PC-9 (cell line): ENCODE measurements around the gene GNAS. TPM values are rescaled to one million over a fixed set of nuclear protein-coding genes. Genes with fewer than 3 reads are reported as not detected.

ENCODE experiments used
- BruUV-seq: library from RNA; stranded (reverse); fragments of 400-500 nt; replicated peaks from 2 replicates; lab custom pipeline; 2021; lab: Mats Ljungman, UMichigan
- CTCF ChIA-PET: fragments of 300-600 bp; sonication (Branson Sonifier 250); formaldehyde crosslinking; loops from one replicate; lab custom pipeline; 2022; ENCODE audit warnings: antibody characterized with exemption; lab: Charles Lee
- POLR2A ChIA-PET: fragments of 300-600 bp; sonication (Branson Sonifier 250); formaldehyde crosslinking; loops from one replicate; lab custom pipeline; 2022; ENCODE audit warnings: antibody characterized with exemption; ENCODE audit not compliant: unreplicated experiment; lab: Charles Lee
- DNase-seq, 2 experiments: peaks; one replicate each; pipeline versions ENCODE4 v3.0.0 to v3.0.0-alpha.2; 2015 to 2022; ENCODE audit warnings: mixed read lengths in 1 of 2
- H2AFZ ChIP-seq: fragments of 200-600 bp; sonication (generic); 2 replicates; pipeline ENCODE4 v1.8.1; 2017; ENCODE audit warnings: antibody characterized with exemption
- H3F3A ChIP-seq: fragments of 200-600 bp; sonication (generic); 2 replicates; pipeline ENCODE4 v1.8.1; 2017; ENCODE audit warnings: antibody characterized with exemption, mild to moderate bottlenecking, low read depth; ENCODE audit not compliant: insufficient read depth
- H3K27ac ChIP-seq: fragments of 200-600 bp; sonication (generic); 2 replicates; pipeline ENCODE4 v1.6.1; 2016; ENCODE audit warnings: mixed run types
- H3K27me3 ChIP-seq: fragments of 200-600 bp; sonication (generic); 2 replicates; pipeline ENCODE4 v1.6.1; 2016; ENCODE audit warnings: low read depth, mixed run types; ENCODE audit not compliant: insufficient read depth
- H3K36me3 ChIP-seq: fragments of 200-600 bp; sonication (generic); 2 replicates; pipeline ENCODE4 v1.6.1; 2016; ENCODE audit warnings: low read depth, mixed run types
- H3K4me1 ChIP-seq: fragments of 200-600 bp; sonication (generic); replicated peaks from 2 replicates; pipeline ENCODE4 v1.6.1; 2016; ENCODE audit warnings: mixed run types; ENCODE audit not compliant: insufficient read depth
- H3K4me2 ChIP-seq: fragments of 200-600 bp; sonication (generic); 2 replicates; pipeline ENCODE4 v1.6.1; 2017; ENCODE audit warnings: mixed run types
- H3K4me3 ChIP-seq: fragments of 200-600 bp; sonication (generic); 2 replicates; pipeline ENCODE4 v1.6.1; 2016; ENCODE audit warnings: mixed run types
- H3K79me2 ChIP-seq: fragments of 200-600 bp; sonication (generic); 2 replicates; pipeline ENCODE4 v1.6.1; 2017; ENCODE audit warnings: low read depth, mixed run types
- H3K9me2 ChIP-seq: fragments of 200-600 bp; sonication (generic); 2 replicates; pipeline ENCODE4 v1.8.1; 2017; ENCODE audit warnings: mild to moderate bottlenecking; ENCODE audit not compliant: insufficient read depth
- H3K9me3 ChIP-seq: fragments of 200-600 bp; sonication (generic); 2 replicates; pipeline ENCODE4 v1.8.1; 2016; ENCODE audit warnings: low read depth; ENCODE audit not compliant: insufficient read depth
- H4K20me1 ChIP-seq: fragments of 200-600 bp; sonication (generic); 2 replicates; pipeline ENCODE4 v1.8.1; 2017; ENCODE audit not compliant: insufficient read depth
- EZH2 ChIP-seq: fragments of 200-600 bp; sonication (generic); IDR thresholded peaks from 2 replicates; pipeline ENCODE4 v1.8.0; 2017; ENCODE audit warnings: antibody characterized with exemption, low read depth
- intact Hi-C: fragments of 100-400 bp; cut with micrococcal nuclease; formaldehyde crosslinking; loops from one replicate; pipeline ENCODE4 v1.10.0; 2022; ENCODE audit not compliant: unreplicated experiment
- total RNA-seq: library from RNA; stranded (reverse); gene quantifications from 2 replicates; pipeline ENCODE4 v1.2.3, GENCODE V29; 2021
- TF ChIP-seq, protein P1 (sequence below): fragments of 200-600 bp; sonication (generic); conservative IDR thresholded peaks from 2 replicates; pipeline ENCODE4 v1.6.1; 2017; ENCODE audit warnings: mixed run types, antibody characterized with exemption, mild to moderate bottlenecking, moderate library complexity

Gene GNAS
- total RNA-seq, 1 experiment from 2014 or later = 929 TPM

DNA sequence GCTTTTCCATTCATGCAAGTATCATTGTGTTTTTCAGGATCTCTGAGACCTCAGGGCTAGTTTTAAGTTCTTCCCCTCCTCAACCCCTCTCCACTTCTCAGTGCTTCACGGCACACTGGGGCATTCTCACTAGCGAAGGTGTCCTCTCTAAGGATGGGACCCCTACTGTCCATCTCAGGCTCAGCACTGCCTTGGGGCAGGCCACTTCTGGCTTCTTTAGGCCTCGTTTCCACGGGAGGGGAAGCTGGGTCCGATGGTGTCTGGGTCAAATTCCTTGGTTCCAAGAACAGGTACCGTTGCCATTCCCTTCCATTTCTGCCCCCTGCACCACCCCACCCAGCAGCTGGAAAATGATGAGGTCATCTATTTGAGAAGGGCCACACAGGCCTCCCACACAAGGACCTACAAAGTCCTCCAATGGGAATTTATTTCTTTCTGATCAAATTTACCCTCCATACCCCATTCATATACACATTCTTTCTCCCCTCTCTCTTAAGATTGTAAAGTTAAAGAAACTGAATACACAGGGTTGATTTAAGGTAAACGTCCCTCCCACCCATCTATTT lies 17.2 kb downstream of the GNAS start:
- Histone ChIP-seq H3F3A (no peaks in the 10 kb centered on the region), H3K4me3 (no peak overlapping the region), H2AFZ (no peak overlapping the region), H4K20me1 (no peaks in the 10 kb centered on the region), H3K9me3 (no peaks in the 10 kb centered on the region), H3K36me3 (no peaks in the 10 kb centered on the region), H3K79me2 (no peaks in the 10 kb centered on the region), H3K4me1 (no peaks in the 10 kb centered on the region), H3K9me2 (no peaks in the 10 kb centered on the region), H3K27ac (no peak overlapping the region), H3K4me2 (no peak overlapping the region), H3K27me3 (no peaks in the 10 kb centered on the region)
- ChIA-PET CTCF (interaction anchor here (0.6 to 1.0 kb wide), 3 partner anchors 70 to 586 kb away, joined by 3 to 7 read pairs (median 6); no protein-coding TSS in a partner anchor), POLR2A (no interaction called here)
- TF ChIP-seq EZH2 = no peak
- TF ChIP-seq, protein P1, sequence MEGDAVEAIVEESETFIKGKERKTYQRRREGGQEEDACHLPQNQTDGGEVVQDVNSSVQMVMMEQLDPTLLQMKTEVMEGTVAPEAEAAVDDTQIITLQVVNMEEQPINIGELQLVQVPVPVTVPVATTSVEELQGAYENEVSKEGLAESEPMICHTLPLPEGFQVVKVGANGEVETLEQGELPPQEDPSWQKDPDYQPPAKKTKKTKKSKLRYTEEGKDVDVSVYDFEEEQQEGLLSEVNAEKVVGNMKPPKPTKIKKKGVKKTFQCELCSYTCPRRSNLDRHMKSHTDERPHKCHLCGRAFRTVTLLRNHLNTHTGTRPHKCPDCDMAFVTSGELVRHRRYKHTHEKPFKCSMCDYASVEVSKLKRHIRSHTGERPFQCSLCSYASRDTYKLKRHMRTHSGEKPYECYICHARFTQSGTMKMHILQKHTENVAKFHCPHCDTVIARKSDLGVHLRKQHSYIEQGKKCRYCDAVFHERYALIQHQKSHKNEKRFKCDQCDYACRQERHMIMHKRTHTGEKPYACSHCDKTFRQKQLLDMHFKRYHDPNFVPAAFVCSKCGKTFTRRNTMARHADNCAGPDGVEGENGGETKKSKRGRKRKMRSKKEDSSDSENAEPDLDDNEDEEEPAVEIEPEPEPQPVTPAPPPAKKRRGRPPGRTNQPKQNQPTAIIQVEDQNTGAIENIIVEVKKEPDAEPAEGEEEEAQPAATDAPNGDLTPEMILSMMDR = no peak
- no peak for DNase-seq
- no TSS peak for BruUV-seq
- intact Hi-C loops = loop anchor here (1.0 to 10.0 kb wide), 5 partner anchors 338 to 635 kb away; no protein-coding TSS in a partner anchor

DNA sequence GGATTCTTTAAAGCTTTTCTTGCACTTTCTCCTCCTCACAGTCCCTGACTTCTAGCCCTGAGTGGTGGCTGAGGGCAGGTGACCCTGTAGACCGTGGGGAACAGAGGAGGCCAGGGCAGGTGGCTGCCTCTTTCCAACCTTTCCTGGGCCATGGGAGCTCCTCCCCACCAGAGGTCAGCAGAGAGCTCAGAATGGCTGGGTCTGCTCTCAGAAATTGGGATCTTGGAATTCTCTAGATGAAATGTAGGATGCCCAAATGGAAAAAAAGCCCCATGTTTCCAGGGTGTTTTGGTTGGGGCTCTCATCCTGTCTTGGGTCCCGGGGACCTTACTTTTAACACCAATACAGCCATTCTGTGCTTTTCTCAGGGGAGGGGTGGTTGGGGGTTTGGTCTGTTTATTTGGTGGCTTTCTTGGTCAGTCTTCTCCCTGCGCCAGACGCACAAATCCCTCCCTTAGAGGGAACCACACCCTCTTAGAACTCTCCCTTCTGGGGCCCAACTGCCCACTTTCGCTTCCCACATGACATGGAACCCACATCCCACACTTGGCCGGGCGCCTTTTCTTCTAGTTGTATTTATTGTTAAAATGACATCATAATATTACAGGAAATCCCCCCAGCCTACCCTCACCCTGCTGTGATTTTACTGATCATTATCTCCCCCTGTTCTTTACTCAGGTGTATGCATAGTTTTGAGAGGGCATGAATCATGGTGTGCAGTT lies 17.9 kb downstream of the GNAS start:
- no peaks in the 10 kb centered on the region for H4K20me1 ChIP-seq
- H3K4me2 ChIP-seq = no peak overlapping the region
- BruUV-seq = no TSS peak
- no peak for TF ChIP-seq EZH2
- TF ChIP-seq, protein P1 = peak; percentile 97
- POLR2A ChIA-PET = no interaction called here
- H3K4me1 ChIP-seq = no peaks in the 10 kb centered on the region
- intact Hi-C loops = loop anchor here (1.0 to 5.0 kb wide), 4 partner anchors 337 to 626 kb away; no protein-coding TSS in a partner anchor
- H3K36me3 ChIP-seq = no peaks in the 10 kb centered on the region
- no peaks in the 10 kb centered on the region for H3K9me2 ChIP-seq
- peak in 1 of 2 experiments; percentile 69 for DNase-seq
- H2AFZ ChIP-seq = no peak overlapping the region
- H3K4me3 ChIP-seq = no peak overlapping the region
- CTCF ChIA-PET = interaction anchor here (0.5 to 1.0 kb wide), 4 partner anchors 70 to 585 kb away, joined by 3 to 7 read pairs (median 6); no protein-coding TSS in a partner anchor
- no peak overlapping the region for H3K27ac ChIP-seq
- no peaks in the 10 kb centered on the region for H3K9me3 ChIP-seq
- no peaks in the 10 kb centered on the region for H3F3A ChIP-seq
- H3K27me3 ChIP-seq = no peaks in the 10 kb centered on the region
- no peaks in the 10 kb centered on the region for H3K79me2 ChIP-seq

DNA sequence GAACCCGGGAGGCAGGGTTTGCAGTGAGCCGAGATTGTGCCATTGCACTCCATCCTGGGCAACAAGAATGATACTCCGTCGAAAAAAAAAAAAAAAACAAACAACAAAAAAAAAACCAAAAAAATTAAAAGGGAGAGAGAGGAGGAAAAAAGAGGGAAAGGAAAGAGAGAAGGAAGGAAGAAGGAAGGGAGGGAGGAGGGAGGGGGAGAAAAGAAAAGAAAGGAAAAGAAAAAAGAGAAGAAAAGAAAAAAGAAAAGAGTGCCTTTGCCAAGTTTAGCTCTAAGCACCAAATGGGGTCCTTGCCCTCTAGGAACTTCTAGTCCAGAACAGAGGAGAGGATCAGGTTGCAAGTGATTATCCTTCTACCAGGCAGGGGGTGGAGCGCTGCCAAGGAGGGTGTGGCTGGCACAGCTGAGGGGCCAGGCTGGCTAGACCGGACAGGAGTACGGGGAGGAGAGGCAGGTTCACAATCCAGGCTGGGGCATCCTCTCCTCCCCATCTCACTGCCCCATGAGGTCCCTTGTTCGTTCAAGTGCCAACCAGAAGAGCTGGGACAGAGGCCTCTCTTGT lies 19.1 kb downstream of the GNAS start:
- ChIA-PET POLR2A (interaction anchor here (0.8 kb wide), 1 partner anchor 225 kb away, joined by 10 read pairs; no protein-coding TSS in a partner anchor), CTCF (no interaction called here)
- H3F3A ChIP-seq = no peaks in the 10 kb centered on the region
- no peaks in the 10 kb centered on the region for H3K79me2 ChIP-seq
- no peaks in the 10 kb centered on the region for H3K9me2 ChIP-seq
- no peaks in the 10 kb centered on the region for H3K4me1 ChIP-seq
- no peaks in the 10 kb centered on the region for H4K20me1 ChIP-seq
- H2AFZ ChIP-seq = no peak overlapping the region
- BruUV-seq = no TSS peak
- peak in 1 of 2 experiments; percentile 16 for DNase-seq
- H3K27ac ChIP-seq = no peak overlapping the region
- no peaks in the 10 kb centered on the region for H3K9me3 ChIP-seq
- no peak overlapping the region for H3K4me2 ChIP-seq
- no peaks in the 10 kb centered on the region for H3K27me3 ChIP-seq
- intact Hi-C loops = loop anchor here (2.0 to 5.0 kb wide), 3 partner anchors 336 to 625 kb away; no protein-coding TSS in a partner anchor
- TF ChIP-seq EZH2 = no peak
- TF ChIP-seq, protein P1 = no peak
- H3K36me3 ChIP-seq = no peaks in the 10 kb centered on the region
- H3K4me3 ChIP-seq = no peak overlapping the region
